Right renal pelvis (tissue), 4 donors: Measurements from ENCODE around the gene GSTA4. TPM values are rescaled to one million over a fixed set of nuclear protein-coding genes. Genes with fewer than 3 reads are reported as not detected.
"Not testable (repeated sequence)": the region's sequence is repeated elsewhere in the genome, so short reads cannot be mapped to it uniquely, and the experiment has no call there.

Source experiments
- DNase-seq, 4 donors: peaks; one replicate each; pipeline ENCODE4 v3.0.0-alpha.2; 2013; ENCODE audit warnings: low read depth in 4 of 4, low spot score in 3 of 4, missing footprints in 1 of 4
- polyA plus RNA-seq, 4 donors: library from polyadenylated mRNA; unstranded; fragments of 120-200 nt; gene quantifications; one replicate each; pipeline ENCODE4 v1.2.1, GENCODE V29; 2013; ENCODE audit not compliant: insufficient read length in 4 of 4

Gene GSTA4
- polyA plus RNA-seq, 4 donors = 103 to 130 (median 129) TPM

DNA sequence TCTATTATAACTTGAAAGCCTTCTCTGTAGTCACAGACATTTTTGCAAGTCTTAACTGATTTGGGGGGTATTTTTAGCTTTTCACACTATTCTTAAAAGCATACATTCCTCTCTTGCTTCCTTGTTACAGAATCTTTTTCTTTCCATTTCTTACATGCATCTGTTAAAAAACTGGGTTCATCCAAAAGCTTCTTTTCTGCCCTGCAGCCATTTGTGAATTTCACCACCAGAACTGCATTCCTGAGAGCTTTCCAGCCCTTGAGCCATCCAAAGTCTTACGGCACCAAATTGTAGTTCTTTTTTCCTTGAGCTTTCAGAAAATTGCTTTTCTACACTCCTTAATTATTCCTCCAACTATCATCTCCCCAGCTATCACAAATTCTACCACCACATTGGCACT, 19.7 kb upstream of the GSTA4 start:
- DNase-seq = no peak

DNA sequence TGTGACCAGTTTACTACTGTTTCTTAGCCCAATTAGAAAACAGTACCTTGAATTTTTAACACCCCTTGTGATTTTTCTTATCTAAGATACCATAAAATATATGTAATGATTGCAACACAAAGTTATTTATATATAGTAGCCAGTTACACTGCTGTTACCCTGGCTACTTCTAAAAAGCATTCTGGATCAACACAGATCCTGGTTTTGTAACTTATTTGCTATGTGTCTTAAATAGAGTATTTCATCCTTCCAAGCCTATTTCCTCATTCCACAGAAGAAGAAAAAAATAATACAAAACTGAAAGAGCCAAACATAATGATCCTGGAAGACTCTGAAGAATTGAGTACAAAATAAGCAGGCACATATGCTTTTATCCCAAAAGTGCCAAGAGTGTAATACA, 19.0 kb upstream of the GSTA4 start:
- DNase-seq = no peak

GRCh38 chr6:53011979-53012378, 16.9 kb upstream of the GSTA4 start:
- DNase-seq = no peak

DNA sequence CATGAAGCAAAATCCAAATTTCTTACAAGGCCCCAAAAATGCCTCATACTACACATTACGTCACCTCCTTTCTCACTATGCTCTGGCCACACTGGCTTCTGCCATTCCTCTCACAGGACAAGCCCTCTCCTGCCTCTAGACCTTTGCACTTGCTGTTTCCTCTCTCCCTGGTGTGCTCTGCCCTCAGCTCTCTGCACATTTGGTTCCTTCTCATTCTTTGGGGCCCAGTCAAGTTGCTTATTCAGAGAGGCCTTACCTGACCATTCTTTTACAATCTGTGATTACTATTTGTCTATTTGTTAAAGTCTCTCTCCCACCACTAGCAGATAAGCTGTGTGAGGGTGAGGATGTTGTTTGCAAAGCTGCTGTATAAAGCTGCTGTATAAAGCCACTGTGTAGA, 15.4 kb upstream of the GSTA4 start:
- no peak for DNase-seq

- DNase-seq = no peak
Measured at GRCh38 chr6:53009511-53009910, 14.4 kb upstream of the GSTA4 start.

DNA sequence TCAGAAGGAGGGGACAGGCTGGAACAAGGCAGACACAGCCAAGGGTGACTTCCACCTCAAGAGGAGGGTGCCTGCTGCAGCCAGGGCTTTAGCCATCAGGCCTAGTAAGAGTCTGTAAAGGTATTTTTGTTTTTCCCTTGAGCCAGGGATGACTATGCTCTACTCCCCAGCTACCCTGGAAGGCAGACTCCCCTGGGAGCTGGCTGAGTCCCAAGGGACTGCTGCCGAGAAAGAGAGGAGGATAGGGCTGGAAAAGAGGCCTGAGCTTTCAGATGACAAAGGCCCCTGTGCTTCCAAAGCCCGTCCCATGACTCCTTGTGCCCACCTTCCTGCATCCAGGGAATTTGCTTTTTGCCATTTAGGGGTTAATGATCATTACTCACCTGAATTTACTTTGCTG, 14.0 kb upstream of the GSTA4 start:
- no peak for DNase-seq

GRCh38 chr6:53008192-53008687, 13.2 kb upstream of the GSTA4 start:
- DNase-seq = not testable (repeated sequence)

DNA sequence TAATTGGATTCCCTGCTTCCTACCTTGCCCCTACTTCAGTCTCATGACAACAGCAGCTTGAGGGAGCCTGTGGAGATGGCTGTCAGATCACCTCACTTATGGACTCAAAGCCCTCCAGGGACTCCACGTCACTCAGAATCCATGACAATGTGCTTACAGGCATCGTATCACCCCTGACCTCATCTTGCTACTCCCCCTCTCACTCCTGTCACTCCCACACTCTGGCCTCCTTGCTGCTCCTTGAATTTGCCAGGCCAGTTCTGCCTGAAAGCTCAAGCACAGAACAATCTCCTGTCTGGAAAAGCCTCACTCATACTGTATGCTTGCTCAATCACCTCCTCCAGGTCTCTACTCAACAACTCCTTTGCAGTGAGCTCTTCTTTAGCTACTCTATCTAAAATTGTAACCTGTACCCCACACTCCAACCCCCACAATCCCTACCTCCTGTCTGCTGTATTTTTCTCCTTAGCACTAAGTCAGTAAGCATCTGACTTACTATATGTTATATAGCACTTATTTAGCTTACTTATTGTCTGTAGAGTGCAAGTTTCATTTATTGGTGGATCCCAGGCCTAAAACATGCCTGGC, 10.7 kb upstream of the GSTA4 start:
- no peak for DNase-seq

GRCh38 chr6:52999456-52999855, 4.4 kb upstream of the GSTA4 start:
- DNase-seq = no peak

- DNase-seq = no peak
Measured at GRCh38 chr6:52998603-52999002, 3.5 kb upstream of the GSTA4 start.

- DNase-seq = peak in 2 of 4 donors; percentile 14 to 28
Measured at GRCh38 chr6:52995913-52996645, 995 bp upstream of the GSTA4 start.

DNA sequence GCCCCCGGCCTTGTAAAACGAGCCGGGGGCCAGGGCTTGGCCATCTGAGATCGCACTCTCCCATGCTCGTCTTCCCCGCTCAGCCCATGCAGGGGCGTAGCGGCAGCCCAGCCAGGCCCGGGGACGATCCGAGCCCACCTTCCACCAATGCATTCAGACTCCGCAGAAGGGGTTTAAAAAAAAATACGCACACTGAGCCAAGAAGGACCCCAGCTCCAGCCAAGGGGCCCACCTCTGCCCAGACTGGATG, 320 bp downstream of the GSTA4 start:
- DNase-seq = no peak

GRCh38 chr6:52994031-52994838, 849 bp downstream of the GSTA4 start:
- DNase-seq = peak; percentile 33 to 63 (median 50)

GRCh38 chr6:52992980-52993920, 1.8 kb downstream of the GSTA4 start:
- DNase-seq = peak in 1 of 4 donors; percentile 8

- no peak for DNase-seq
Measured at GRCh38 chr6:52990342-52990741, 4.7 kb downstream of the GSTA4 start.

GRCh38 chr6:52985228-52985627, 9.9 kb downstream of the GSTA4 start:
- no peak for DNase-seq

- no peak for DNase-seq
Measured at GRCh38 chr6:52984247-52984646, 10.8 kb downstream of the GSTA4 start.

DNA sequence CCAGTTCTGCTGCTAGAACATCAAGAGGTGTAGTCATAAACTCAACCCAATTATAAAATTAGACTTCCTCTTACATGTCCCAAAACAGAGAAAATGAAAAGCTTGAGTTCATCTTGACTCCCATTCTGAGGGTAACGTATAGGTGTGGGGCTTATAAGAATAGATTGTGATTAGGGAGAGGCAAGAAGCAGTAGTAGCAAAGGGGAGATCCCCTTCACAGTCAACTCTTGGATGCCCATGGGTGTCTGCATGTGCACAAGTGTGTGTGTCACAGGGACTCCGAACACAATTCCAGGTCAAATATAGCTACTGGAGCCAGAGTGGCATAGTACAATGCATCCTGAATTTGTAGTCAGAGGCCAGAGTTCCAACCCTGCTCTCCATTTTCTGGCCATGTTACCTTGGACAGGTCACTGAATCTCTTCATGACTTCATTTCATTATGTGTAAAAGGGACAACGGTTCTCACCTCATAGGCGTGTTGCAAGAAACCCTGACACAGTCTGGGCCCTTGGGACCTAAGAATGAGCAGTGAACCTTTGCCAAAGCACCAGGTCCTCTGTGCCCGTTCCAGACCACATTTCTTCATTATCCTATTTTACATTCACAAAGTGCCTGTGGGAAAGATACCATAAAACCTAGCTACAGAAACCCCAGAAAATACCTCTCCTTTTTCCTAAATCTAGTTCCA, 11.8 kb downstream of the GSTA4 start:
- no peak for DNase-seq

DNA sequence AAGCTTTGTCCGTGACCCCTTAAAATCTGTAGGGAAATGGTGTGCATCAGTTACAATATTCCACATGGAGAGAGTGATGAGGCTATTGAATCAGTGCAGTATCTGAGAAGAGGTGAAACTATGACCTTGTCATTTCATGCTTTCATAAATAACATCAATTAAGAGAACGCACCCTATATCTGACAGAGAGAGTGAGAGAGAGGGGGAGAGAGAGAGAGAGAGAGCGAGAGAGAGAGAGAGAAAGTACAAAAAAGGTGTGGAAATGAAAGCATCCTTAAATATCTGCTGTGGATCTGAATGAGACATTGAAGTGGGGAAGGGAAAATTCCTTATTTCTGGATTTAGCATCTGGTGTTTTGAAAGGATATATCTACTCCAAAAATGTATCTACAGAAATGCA, 12.4 kb downstream of the GSTA4 start:
- no peak for DNase-seq
